HCEC 1CT (cell line): ENCODE measurements around the gene SFRP5.

Experiments used
- DNase-seq: peaks from one replicate; pipeline ENCODE4 v3.0.0-alpha.2; 2017

Gene SFRP5

GRCh38 chr10:97785231-97785630 lies 13.4 kb upstream of the SFRP5 start:
- DNase-seq: no peak

GRCh38 chr10:97784200-97784810 lies 12.5 kb upstream of the SFRP5 start:
- no peak for DNase-seq

GRCh38 chr10:97782455-97783228 lies 10.8 kb upstream of the SFRP5 start:
- no peak for DNase-seq

GRCh38 chr10:97781618-97782331 lies 10.0 kb upstream of the SFRP5 start:
- DNase-seq: no peak

DNA sequence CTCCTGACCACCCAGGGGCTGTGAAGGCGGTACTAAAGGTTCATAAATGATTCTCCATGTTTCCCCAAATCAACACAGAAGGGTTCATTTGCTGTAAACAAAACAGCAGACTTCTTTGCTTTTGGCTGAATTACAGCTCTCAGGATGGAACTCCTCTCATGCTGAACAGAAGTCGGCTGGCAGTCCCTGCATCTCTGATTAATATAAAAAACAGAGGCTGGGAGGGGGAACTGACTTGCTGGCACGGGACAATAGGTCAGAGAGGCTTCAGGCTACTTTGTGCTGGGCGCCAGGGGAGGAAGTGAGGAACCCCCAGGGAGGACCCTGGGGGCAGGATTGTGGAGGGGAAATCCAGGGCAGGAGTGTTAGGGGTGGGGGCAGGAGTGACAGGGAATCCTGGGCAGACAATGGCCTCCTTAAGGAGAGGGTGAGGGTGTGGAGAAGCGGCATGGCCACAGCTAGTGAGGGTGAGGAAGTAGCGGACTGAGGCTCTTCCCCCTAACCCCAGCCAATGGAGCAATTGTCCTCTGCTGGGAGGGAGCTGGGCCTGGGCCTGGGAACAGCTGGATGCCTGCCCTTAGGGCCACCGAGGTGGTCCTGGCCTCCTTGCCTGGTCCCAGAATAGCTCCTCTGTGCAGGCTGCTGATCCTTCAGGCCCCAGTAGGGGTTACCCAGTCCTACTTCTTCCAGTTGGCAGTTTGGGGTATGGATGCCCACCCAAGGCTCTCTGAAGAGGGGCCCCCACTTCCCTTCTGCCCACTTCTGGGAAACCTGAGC lies 9.2 kb upstream of the SFRP5 start:
- DNase-seq: no peak

DNA sequence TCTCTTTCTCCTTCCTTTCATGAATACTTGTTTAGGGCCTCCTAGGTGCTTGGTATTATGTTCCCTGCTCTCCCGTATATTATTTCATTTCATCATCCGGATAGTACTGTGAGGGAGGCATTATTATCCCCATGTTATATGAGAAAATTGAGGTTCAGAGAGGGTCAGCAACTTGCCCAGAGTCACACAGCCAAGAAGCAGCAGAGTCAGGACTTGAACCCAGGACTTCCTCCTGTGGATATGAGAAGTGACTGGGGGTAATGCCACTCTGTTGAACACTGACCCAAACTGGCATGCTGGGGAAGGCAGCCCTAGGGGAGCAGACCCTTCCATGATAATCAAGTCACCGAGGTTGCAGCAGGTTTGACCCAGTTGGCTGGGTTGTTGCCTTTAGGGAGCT lies 8.2 kb upstream of the SFRP5 start:
- no peak for DNase-seq

- no peak for DNase-seq
These were observed 7.7 kb upstream of the SFRP5 start for GRCh38 chr10:97779492-97779891.

DNA sequence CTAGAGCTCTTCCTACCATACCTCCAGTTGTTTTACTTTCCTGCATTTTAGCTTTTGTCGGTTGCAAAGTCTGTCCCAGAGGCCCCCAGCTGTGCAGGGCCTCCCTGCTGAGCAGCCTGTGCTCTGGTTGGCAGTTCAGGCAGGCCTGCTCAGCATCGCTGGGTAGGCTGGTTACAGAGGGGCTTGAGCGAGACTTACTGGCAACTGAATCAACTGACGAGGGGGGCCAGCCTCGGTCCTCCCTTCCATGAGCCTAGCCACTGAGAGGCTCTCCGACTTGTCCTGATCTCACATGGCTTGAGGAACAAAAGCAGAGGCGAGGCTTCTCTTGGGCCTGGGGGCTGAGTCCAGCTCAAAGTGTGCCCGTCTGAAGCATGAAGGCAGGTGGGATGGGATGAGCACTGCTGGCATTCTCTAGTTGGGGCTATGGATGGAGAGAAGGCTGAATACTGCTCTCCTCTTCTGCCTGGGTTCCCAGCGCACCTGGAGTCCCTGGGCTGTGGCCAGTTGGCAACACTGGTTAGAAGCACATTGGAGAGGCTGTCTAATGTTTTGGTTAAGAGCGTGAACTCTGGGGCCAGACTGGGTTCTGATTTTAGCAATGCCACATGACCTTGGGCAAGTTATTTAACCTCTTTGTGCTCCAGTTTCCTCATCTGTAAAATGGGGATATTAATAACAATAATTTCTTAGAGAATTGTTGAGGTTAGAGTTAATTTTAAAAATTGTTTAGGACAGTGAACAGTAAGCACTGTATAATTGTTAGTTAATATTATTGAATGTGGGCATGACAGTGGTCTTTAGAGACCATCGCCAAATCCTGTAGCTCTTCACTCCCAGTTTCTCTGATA lies 6.9 kb upstream of the SFRP5 start:
- no peak for DNase-seq

DNA sequence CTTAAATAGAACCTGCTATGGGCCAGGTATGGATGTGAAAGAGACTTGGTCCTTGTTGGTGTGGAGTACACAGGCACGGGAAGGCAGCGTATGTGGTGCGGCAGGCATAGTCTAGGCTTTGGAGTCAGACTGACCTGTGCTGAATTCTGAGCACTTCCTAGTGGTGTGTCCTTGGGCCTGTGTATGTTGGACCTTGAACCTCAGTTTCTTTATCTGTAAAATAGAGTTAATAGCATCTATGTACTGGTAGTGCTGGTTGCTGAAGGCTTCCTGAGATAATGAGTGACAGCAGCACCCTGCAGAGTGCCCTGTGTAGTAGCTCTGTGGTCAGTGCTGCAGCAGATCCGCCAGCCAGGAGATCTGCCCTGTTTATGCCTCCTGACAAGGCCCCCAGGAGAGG lies 5.3 kb upstream of the SFRP5 start:
- no peak for DNase-seq

GRCh38 chr10:97774811-97775294 lies 3.1 kb upstream of the SFRP5 start:
- no peak for DNase-seq

DNA sequence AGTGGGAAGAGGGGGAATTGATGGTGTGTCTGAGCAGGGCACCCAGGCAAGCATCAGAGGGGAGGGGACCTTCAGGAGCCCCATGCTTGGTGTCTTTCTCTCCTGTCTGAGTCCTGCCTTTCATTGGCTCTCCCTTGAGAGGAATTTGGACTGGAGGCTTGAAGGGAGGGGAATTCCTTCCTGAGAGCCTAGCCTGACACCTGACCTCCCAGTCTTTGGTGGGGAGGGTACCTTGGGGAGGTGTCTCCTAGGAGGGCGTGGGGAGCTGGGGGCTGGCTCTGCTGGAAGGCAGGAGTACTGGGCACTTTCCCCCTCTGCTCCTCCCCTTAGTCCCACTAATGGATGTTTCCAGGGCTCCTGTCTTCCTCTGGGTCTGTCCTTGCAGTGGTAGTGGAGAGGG lies 1.3 kb upstream of the SFRP5 start:
- DNase-seq: no peak

GRCh38 chr10:97771055-97771891 lies 526 bp downstream of the SFRP5 start:
- no peak for DNase-seq

DNA sequence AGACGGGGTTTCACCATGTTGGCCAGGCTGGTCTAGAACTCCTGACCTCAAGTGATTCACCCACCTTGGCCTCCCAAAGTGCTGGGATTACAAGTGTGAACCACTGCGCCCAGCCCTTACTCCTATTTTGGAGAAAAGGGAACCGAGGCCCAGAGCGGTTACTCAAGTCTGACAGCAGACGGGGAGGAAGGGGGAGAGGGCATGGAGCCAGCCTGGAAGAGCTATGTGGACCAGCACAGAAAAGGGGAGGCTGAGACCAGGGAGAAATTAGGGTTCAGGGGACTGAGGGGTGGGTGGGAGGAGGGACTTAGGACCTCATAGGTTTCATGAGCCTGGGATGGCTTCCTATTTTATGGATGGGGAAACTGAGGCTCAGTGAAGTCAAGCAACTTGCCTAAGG lies 1.5 kb downstream of the SFRP5 start:
- DNase-seq: no peak

DNA sequence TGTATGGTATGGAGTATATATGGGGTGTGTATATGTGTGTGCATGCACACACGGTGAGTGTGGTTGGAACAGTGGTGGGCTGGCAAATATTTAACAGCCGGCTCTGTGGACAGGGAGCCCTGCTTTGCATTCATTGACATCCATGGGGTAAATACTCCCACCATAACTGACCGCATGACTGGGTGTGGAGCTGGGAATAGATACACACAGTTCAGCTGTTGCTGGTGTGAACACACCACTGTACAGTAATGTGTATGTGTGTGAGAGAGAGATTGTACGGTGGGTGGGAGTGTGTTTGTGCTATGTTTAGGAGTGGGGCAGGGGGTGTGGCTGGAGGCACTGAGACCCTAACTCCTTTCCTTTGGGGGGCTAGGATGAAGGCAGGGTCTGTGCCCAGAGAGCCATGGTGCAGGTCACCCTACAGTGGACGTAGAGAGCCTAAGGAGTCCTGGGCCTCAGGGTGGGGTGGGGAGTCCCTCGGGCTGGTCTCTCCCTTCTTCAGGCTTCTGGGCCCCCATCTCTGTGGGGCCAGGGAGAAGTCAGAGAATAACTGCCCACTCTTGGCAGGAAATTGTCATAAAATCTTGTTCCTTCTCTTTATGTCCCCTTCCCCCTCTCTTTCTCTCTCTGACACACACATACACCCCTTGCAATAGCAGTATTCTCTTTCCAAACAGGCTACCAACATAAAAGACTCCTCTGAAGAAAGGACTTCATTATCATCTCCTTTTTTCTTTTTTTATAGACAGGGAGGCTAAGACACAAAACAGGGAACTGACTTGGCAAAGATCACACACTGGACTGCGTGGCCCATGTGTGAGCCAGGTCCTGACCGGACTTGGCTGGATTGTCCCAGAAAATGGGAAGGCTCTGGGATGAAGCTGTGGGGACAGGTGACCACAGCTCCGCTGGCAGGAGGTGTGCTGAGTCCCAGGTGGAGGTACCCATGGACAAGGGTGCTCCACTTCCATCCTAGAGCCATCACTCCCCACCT lies 3.2 kb downstream of the SFRP5 start:
- DNase-seq: no peak

DNA sequence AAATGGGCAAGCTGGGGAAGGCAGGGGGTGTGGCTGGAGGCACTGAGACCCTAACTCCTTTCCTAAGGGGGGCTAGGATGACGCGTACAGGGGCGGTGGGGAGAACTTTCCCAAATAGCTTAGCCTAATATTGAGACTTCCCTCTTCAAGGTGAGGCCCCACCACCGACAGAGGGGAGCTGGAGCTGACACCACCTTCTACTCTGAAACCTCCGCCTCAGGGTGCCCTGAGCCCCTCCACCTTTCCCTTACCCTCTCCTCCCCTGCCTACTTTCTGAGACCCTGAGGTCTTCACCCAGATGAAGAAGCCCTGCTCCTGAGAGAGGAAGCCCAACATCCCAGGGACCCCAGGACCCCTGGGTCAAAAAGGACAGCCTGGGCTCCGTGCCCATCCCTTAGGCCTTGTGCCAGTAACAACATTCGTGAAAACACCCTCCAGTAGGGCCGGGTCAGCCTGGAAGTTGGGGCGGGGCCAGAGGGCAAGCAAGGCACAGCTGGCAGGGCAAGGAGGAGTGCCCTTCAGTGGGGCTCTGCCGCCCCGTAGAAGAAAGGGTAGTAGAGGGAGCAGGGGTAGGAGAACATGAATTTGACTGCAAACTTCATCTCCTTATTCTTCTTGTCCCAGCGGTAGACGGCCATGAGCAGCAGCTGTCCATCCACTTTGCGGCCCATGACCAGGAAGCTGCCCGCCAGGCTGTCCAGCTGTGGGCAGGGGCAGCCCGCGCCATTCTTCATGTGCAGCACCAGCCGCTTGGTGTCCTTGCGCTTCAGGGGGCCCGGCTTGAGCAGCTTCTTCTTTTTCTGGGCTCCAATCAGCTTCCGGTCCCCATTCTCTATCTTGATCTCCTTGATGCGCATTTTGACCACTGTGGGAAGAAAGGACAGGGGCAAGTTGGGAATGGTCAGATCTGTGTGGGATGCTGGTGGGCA lies 4.5 kb downstream of the SFRP5 start:
- no peak for DNase-seq

DNA sequence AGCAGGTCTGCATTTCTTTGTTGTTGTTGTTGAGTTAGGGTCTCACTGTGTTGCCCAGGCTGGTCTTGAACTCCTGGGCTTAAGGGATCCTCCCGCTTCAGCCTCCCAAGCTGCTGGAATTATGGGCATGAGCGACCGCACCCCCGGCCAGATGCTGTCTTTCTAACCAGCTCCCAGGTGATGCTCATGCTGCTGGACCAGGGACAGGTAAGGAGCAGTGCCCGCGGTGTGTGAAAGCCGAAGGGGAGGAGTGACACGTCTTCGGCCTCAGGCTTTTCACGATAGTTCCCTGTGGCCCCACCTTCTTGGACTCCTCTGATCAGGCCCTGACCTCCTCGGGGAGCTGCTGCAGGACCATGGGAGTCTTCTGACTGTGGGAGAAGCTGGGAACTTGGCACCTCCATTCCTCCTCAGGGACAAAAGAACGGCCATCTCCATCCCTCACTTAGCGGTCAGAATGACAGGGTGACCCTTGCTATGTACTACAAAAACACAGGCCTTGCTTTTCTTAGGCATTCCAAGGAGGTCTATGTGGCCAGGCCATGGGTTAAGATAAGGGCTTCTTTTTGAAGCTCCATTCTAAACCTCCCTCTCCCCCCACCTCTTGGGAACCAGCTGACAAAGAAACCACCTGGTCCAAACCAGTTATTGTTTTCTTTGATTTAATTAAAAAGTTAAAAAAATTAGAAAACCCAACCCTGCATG lies 5.5 kb downstream of the SFRP5 start:
- no peak for DNase-seq

DNA sequence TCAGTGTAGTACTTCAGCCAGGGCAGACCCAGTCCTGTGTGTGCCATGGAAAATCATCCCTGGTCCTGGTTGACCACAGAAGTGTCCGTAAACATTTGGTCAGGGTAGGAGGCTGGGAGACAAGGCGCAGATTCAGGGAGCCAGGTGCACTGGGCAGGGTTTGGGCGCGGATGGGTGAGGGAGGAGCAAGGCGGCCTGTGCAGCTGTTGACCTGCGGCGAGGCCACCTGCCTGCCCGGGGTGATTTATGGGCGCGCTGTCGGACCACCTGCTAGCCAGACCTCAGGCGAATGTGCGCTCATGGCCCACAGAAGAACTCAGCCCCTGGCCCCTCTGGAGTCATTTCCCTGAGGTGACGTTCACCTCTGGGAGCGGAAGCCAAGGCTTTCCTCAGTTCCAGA lies 6.6 kb downstream of the SFRP5 start:
- no peak for DNase-seq

DNA sequence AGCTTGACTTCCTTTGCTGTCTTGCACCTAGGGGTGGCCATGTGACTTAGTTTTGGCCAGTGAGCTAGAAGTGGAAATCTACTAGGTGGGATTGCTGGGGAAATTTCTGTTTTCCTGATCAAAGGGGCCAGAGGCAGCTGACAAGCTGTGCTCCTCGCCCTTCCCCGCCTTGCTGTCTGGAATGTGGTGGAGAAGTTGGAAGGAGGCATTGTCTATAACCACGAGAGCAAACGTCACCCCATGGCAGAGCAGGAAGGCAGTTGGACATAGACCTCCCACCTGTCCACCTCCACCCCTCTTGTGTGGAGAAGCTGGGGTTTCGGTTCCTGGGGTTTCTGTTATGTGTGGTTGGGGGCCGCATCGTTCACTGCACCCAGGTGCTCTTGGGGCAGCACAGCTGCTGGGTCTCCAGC lies 7.3 kb downstream of the SFRP5 start:
- no peak for DNase-seq
